CD4-positive, alpha-beta T cell treated with Interleukin-15 for 1 hour (primary cell): Measurements from ENCODE around the gene DEFB131A.
"Not testable (repeated sequence)": the region's sequence is repeated elsewhere in the genome, so short reads cannot be mapped to it uniquely, and the experiment has no call there.

Source experiments
- DNase-seq: peaks from one replicate; pipeline ENCODE4 v3.0.0-alpha.2; 2020

The DEFB131A gene

GRCh38 chr4:9444114-9444513 lies at the start of gene DEFB131A:
DEFB131A (plus strand) TSS chr4:9444414; CDS start chr4:9444534, 120 bp downstream.
- DNase-seq, result not testable (repeated sequence)

GRCh38 chr4:9405774-9406173 lies 38.4 kb upstream of the DEFB131A start:
- not testable (repeated sequence) for DNase-seq

- DNase-seq, result not testable (repeated sequence)
These were observed 37.7 kb upstream of the DEFB131A start for GRCh38 chr4:9406491-9406890.

- DNase-seq, result no peak
These were observed 34.4 kb upstream of the DEFB131A start for GRCh38 chr4:9409793-9410192.

- DNase-seq, result not testable (repeated sequence)
These were observed 22.2 kb upstream of the DEFB131A start for GRCh38 chr4:9421884-9422455.

- not testable (repeated sequence) for DNase-seq
These were observed 18.3 kb upstream of the DEFB131A start for GRCh38 chr4:9425916-9426315.

GRCh38 chr4:9430061-9430460 lies 14.2 kb upstream of the DEFB131A start:
- DNase-seq, result not testable (repeated sequence)

- not testable (repeated sequence) for DNase-seq
These were observed 10.9 kb upstream of the DEFB131A start for GRCh38 chr4:9433320-9433719.

GRCh38 chr4:9436728-9437127 lies 7.5 kb upstream of the DEFB131A start:
- not testable (repeated sequence) for DNase-seq

GRCh38 chr4:9442355-9442754 lies 1.9 kb upstream of the DEFB131A start:
- not testable (repeated sequence) for DNase-seq

GRCh38 chr4:9444681-9445080 lies 467 bp downstream of the DEFB131A start:
- DNase-seq, result not testable (repeated sequence)

- not testable (repeated sequence) for DNase-seq
These were observed 8.0 kb downstream of the DEFB131A start for GRCh38 chr4:9452251-9452650.

- DNase-seq, result not testable (repeated sequence)
These were observed 10.1 kb downstream of the DEFB131A start for GRCh38 chr4:9454284-9454683.

- not testable (repeated sequence) for DNase-seq
These were observed 10.8 kb downstream of the DEFB131A start for GRCh38 chr4:9455046-9455445.

GRCh38 chr4:9479466-9479865 lies 35.3 kb downstream of the DEFB131A start:
- DNase-seq, result not testable (repeated sequence)

- DNase-seq, result not testable (repeated sequence)
These were observed 35.9 kb downstream of the DEFB131A start for GRCh38 chr4:9480066-9480465.

GRCh38 chr4:9482871-9483270 lies 38.7 kb downstream of the DEFB131A start:
- not testable (repeated sequence) for DNase-seq

GRCh38 chr4:9483682-9484081 lies 39.5 kb downstream of the DEFB131A start:
- not testable (repeated sequence) for DNase-seq

- DNase-seq, result not testable (repeated sequence)
These were observed 42.7 kb downstream of the DEFB131A start for GRCh38 chr4:9486880-9487279.

GRCh38 chr4:9488796-9489195 lies 44.6 kb downstream of the DEFB131A start:
- not testable (repeated sequence) for DNase-seq

GRCh38 chr4:9490496-9490895 lies 46.3 kb downstream of the DEFB131A start:
- DNase-seq, result not testable (repeated sequence)

- DNase-seq, result not testable (repeated sequence)
These were observed 46.8 kb downstream of the DEFB131A start for GRCh38 chr4:9490986-9491385.

- DNase-seq, result not testable (repeated sequence)
These were observed 49.4 kb downstream of the DEFB131A start for GRCh38 chr4:9493589-9493988.

- DNase-seq, result not testable (repeated sequence)
These were observed 50.2 kb downstream of the DEFB131A start for GRCh38 chr4:9494256-9495035.
